Left ventricle myocardium superior (tissue), 1 donor: Measurements from ENCODE around the gene VTN. TPM values are rescaled to one million over a fixed set of nuclear protein-coding genes. Genes with fewer than 3 reads are reported as not detected.
A peak's percentile ranks its signal among the peaks of the same experiment; 100 is the strongest.

ENCODE experiments used
- ATAC-seq: fragments of 200-7000 bp; cut with Tn5 transposase; one replicate; pipeline ENCODE4 v1.9.1; 2020; ENCODE audit warnings: mild to moderate bottlenecking, moderate library complexity
- DNase-seq: peaks from one replicate; pipeline ENCODE4 v3.0.0-alpha.2; 2020
- intact Hi-C: fragments of 100-400 bp; cut with micrococcal nuclease; formaldehyde crosslinking; loops from one replicate; pipeline ENCODE4 v1.11.0; 2022
- total RNA-seq: library from RNA; stranded (reverse); fragmentation: NEBNext Ultra II Directional; extraction: Animal tissue kit (Norgen Biotek cat#: 25700); gene quantifications from one replicate; pipeline ENCODE4 v1.2.1, GENCODE V29; 2021
- donor health status: DM: no; HTN: yes; CAD: no; lungs with severe emphysema.

VTN gene
- total RNA-seq, 1 donor from 2014 or later: 38.1 TPM

- ATAC-seq (peak; percentile 91), DNase-seq (peak; percentile 92)
- intact Hi-C loops: no loop called here
These were observed 1.4 kb upstream of the VTN start, which contains the start of gene SARM1 for GRCh38 chr17:28371245-28372202. SARM1 (plus strand) TSS chr17:28371694; CDS start chr17:28372033, 339 bp downstream.

DNA sequence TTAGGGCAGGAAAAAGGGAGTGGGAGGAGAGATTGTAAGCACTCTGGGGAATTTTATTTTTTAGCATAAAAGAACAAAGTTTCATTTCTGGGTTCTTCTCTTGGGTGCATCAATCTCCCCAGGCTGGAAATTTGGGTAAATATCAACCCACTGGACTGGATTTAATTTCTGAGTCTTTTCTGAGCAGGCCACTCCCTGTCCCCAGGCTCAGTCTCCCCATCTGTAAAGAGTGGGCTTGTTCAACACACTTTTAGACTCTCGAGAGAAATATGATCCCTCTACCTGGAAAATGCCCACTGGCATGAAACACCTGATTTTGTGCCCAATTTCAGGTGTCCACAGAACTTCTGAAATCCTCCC lies 617 bp upstream of the VTN start:
- DNase-seq (no peak), ATAC-seq (no peak)
- intact Hi-C loops: no loop called here

- ATAC-seq (no peak), DNase-seq (no peak)
- intact Hi-C loops: no loop called here
These were observed 448 bp downstream of the VTN start for GRCh38 chr17:28369684-28370034.

GRCh38 chr17:28368915-28369683 lies 1.0 kb downstream of the VTN start:
- ATAC-seq: no peak
- intact Hi-C loops: no loop called here

DNA sequence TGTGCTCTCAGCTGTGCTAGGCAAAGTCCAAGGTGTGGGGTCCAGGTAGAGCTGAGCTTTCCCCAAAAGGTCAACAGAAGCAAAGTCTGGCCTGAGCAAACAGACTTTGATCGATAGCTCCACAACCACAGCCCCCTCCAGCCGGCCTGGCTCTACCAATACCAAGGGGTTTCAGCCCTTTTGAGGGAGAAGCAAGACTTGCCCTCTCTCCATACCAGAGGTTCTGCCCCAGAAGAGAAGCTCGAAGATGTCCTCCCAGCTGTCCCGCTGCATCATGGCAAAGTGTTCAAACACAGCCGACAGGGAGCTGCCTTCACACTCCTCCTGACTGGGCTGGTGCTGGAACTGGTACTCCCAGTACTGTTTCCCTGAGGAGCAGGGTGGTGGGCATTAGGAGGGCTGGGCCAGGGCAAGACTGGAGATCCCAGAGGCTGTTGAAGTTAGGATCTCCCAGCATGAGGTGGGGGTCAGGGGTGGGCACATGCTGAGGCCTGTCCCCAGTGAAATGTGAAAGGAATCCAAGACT lies 1.7 kb downstream of the VTN start:
- intact Hi-C loops: no loop called here
- no peak for DNase-seq
- no peak for ATAC-seq

More at GRCh38 chr17:28368915-28369683, 1.0 kb downstream of the VTN start:
- DNase-seq: no peak

- ATAC-seq: no peak
- intact Hi-C loops: no loop called here
- no peak for DNase-seq
These were observed 2.3 kb downstream of the VTN start for GRCh38 chr17:28367641-28368305.

DNA sequence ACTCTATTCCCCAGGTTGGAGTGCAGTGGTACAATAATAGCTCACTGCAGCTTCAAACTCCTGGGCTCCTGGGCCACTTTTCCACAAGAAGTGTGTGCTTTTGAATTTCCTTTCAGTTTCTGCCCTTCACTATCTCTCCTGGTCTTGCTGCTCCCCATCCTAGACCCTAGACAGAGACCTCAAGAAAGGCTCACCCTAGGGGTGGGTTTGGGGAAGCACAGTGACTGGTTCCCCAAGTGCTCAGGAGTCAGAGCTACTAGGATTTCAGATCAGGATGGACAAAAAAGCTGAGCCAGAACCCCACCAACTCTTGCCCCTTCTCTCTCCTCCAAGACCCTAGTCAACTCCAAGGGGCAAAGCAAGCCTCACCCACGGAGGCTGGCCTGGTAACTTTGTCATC lies 3.5 kb downstream of the VTN start:
- intact Hi-C loops: no loop called here
- no peak for ATAC-seq
- no peak for DNase-seq

DNA sequence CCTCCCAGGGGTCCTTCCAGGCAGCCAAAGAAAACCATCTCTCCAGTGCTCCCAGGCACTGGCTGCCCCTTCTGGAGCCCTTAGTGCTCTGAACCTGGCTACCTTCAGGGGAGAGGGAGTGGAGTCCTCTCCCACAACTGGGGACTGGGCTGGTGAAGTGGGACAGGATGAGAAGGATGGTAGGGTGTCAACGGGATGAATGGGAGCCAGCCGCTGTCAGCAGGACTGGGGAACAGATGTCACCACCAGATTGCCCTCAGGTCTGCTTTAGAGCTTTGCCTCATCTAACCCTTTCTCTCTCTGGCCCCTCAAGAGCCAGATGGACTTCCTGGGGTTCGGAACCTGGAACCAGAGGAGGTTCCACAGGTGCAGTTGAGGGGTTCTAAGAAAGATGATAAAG lies 4.6 kb downstream of the VTN start:
- no peak for DNase-seq
- intact Hi-C loops: no loop called here
- no peak for ATAC-seq

DNA sequence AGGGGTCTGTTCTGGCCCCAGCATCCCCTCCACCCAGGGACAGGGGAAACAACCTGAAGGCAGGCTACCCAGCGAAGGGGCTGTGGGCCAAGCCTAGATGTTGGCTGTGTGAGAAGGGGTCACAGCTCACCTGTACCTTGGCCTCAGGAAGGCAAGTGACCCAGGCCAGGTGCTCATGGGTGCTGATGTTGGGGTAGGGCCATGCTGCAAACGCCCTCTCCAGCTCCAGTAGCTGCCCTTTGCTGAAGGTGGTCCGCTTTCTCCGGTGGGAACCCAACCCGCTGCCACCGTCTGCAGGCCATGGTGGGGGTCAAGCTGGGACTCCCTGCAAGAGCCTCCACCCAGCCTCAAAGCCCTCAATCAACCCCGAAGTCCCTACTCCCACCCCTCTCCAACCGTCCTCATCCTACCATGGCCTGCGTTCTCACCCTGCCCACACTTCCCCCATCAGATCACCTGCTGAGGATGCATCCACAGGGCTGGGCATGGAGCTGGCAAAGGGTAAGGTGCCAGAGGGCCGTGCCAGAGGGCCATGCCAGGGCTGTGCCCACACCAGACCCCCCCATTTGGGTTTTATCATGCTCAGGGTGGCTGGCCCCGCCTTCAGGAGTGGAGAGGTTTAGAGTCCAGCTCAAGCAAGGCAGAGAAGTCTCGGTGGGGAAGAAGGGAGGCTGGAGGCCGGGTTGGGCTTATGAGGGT lies 5.3 kb downstream of the VTN start, which contains the start of gene SEBOX:
SEBOX (minus strand) TSS at position 535 of the 699 bp plus-strand sequence; CDS start at position 487, 48 bp downstream.
- ATAC-seq: no peak
- intact Hi-C loops: no loop called here
- no peak for DNase-seq

DNA sequence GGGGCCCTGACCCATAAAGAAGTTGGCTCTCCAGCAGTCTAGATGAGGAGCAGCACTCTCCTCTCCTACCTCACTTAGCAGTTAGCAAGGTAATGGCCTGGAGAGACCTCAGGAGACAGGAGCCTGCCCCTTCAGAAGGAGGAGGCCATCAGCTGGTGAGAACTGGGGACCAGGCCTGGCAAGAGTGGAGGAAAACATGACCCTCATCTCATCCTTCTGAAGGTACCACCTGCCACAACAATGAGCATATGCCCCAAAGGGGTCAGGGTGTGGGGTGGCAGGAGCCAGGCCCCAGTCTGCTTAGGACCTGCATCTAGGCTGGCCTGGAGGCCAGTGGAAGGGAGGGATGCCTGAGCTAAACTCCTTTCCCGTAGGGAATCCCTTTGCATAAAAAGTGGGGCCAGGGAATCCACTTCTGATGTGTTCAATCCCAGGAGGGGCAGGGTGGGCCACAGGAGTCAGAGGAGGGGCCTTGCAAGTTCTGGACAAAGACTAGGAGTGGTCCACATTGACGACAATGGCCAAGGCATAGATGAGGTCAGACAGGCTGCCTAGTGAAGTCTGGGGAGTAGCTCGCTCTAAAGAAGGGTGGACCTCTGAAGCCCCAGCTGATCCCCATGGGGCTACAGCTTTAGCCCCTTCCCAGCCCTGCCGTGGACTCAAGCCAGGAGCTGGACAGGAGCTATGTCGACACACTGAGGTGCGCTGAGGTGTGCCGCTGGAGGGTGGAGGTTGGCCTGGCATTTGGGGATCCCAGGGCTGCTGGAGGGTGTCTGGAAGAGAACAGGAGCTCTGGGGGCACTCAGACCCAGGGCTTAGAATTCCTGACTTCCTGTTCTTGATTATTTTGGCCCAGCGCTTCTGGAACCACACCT lies 6.1 kb downstream of the VTN start:
- DNase-seq (no peak), ATAC-seq (no peak)
- intact Hi-C loops: no loop called here

DNA sequence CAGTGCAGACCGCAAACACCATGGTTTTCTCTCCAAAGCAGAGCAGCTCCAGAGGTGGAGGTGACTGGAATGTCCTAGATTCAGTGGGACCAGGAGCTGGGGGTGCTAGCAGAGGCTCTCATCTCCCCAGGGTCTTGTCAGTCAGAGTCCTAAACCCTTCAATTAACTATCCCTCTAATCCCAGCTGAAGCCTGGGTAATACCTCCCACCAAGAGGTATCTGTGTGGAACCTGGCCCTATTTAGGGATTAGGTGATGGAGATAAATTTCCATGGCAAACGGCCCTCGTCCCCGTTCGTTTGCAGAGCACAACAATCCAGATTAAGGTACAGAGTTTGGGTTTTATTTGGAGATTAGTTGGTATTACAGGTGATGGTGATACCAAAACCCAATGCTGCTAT lies 6.9 kb downstream of the VTN start:
- no peak for DNase-seq

DNA sequence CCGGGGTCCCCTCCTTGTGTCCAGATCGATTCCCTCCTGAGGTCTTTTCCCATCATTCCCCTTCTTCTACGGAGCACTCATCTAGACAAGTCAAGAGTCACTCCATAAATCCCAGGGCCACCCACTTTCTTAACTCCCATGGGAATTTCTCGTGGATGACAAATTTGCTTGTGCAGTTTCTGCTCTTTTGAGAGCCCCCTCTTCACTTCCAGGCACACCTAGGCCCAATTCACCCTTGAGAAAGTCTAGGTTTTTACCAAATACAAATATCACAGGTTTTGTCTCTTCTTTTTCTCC lies 12.3 kb downstream of the VTN start:
- ATAC-seq: no peak
- no peak for DNase-seq
- intact Hi-C loops: no loop called here

More for the DNA sequence above, 6.9 kb downstream of the VTN start:
- intact Hi-C loops: no loop called here
- no peak for ATAC-seq

DNA sequence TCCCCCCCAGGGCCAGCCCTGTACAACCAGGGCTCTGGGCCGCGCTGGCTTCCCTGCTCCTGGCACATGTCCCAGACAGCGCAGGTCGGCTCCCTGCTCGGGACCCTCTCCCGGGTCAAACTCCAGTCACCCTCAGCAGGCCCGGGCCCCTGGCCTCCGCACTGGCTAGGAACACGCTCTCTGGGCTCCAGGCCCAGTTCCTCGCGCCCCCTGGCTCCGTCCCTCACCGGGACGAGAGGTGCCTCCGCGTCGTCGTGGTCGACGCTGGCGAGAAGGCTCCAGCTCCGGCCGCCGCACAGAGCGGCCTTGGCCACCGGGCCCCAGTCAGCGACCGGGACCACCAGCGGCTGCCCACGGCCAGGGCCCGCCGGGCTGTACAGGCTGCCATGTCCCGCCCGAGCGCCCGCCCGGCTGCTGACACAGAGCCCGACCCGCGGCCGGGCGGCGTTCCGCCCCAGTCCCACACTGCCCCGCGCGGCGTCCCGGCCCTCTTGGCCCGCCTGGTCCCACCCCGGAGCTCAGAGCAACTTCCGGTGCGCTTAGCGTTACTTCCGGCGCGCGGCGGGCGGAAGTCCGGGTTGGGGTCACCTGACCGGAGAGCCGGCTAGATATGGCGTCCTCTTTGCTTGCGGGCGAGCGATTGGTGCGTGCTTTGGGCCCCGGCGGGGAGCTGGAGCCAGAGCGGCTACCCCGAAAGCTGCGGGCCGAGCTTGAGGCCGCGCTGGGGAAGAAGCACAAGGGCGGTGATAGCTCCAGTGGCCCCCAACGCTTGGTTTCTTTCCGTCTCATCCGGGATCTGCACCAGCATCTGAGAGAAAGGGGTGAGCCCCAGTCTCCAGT lies 12.8 kb downstream of the VTN start, which contains the start of gene POLDIP2:
POLDIP2 (minus strand) TSS at position 467 of the 840 bp plus-strand sequence; CDS start at position 388, 79 bp downstream.
- intact Hi-C loops: no loop called here
- DNase-seq (peak; percentile 97), ATAC-seq (peak; percentile 99)

DNA sequence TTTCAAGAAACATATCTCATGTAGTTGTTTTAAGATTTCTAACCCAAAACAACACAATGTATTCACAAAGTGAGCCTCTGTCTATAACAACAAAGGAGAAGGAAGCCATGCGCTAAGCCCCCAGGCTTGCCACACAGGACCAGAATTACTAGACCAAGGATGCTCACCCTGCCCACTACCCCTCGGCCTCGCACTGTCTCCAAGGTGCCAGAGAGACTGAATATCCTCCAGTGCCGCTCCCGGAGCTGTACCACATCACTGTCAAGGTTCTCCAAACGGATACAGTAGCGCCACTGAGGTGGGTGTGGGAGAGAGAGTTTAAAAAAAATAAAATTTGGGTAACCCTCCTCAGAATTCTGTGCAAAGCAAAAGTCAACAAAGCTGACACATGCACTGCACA lies 19.8 kb downstream of the VTN start:
- intact Hi-C loops: no loop called here
- ATAC-seq (no peak), DNase-seq (no peak)

GRCh38 chr17:28348979-28349378 lies 21.1 kb downstream of the VTN start:
- no peak for ATAC-seq
- intact Hi-C loops: no loop called here
- no peak for DNase-seq

DNA sequence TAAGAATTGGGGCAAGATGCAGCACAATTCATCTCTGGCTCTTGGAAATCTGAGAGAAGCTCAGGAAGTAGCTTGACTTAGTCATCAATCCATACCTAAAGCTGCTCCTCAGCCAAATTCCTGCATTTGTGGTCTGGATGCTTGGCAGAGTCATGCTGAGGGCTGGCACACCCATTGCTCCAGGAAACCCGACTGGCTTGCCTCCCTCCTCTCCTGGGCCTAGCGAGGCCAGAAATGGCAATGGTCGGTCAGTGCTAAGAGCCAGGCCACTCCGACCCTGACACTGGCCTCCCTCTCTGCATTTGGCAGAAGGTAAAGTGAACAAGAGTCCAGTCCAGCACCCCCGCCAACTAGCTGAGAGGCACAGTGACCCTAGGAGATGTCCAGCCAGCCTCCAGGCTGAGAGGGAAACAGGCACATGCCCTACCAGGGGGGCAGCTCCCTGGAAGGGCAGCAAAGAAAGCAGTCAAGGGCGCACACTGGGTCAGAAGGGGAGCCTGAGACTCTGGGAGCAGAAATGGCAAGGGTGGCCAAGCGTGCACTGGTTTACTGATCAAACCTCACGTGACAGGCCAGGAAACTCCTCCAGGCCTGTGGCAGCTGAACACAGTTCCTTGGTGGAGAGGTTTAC lies 22.7 kb downstream of the VTN start:
- ATAC-seq: no peak
- intact Hi-C loops: no loop called here

More for the DNA sequence above, 22.7 kb downstream of the VTN start:
- DNase-seq: no peak
